ENCODE results near the gene NPDC1. TPM values are rescaled to one million over a fixed set of nuclear protein-coding genes. Genes with fewer than 3 reads are reported as not detected.

Gene NPDC1
- total RNA-seq, 1 donor from 2014 or later: 15.4 TPM

GRCh38 chr9:137056739-137057415, 10.9 kb upstream of the NPDC1 start:
- DNase-seq: peak; percentile 42

DNA sequence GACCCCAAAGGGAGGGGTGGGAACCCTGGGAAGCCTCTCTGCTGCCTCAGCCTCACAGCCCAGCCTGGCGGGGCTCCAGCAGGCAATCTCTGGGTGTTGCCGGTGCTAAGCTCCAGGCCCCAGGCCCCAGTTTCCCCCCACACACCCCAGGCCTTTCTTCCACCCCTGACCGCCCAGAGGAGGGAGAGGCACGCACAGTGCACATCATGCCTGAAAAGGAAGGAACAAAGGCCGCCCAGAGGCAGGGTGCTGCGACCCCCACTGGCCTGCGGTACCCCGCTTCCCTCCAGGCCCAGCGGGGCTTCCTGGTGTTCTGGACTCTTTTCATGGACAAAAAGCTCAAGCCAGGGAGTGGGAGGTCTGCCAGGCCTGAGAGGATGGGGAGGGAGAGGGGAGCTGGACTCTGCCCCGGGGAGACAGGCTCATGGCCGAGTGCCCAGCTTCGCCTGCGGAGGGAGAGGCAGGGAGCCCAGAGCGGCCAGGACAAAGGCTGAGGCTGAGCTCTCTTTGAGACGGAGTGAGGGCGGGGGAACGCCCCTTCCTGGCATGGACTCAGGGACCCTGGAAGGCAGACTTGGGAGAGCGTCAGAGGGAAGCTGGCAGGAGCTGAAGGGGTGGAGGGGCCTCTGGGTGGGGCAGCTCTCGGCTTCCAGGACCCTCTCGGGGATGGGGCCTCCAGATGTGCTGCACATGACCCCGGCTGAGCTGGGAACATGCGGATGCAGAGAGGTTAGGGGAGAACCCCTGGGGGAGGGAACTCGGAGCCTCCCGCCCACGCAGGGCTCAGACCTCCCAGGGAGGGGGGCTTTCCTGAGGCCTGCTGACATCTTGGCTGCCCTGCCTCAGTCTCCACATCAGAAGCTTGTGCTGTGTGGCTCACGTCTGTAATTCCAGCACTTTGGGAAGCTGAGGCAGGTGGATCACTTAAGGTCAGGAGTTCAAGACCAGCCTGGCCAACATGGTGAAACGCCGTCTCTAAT, 9.7 kb upstream of the NPDC1 start:
- DNase-seq: peak; percentile 91

DNA sequence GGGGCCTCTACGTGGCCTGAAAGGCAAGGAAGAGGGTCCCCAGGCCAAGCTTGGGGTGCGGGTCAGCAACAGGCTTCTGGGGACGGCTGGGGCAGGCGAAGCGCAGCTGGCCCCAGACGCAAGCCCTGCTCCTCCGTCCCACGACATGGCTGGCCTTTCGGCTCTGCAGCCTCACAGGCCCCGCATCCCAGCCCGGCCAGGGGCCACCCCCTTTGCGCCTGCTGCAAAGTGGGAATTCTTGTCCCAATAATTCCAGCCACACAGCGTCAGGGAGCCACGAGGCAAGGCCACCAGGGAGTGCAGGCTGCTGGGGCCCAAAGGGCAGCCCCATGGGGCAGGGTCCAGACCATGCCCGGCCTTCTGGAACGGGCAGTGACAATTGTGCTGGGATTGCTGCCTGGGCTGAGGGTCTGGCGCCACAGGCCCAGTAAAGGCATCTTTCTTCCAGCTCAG, 9.0 kb upstream of the NPDC1 start:
- DNase-seq: no peak

DNA sequence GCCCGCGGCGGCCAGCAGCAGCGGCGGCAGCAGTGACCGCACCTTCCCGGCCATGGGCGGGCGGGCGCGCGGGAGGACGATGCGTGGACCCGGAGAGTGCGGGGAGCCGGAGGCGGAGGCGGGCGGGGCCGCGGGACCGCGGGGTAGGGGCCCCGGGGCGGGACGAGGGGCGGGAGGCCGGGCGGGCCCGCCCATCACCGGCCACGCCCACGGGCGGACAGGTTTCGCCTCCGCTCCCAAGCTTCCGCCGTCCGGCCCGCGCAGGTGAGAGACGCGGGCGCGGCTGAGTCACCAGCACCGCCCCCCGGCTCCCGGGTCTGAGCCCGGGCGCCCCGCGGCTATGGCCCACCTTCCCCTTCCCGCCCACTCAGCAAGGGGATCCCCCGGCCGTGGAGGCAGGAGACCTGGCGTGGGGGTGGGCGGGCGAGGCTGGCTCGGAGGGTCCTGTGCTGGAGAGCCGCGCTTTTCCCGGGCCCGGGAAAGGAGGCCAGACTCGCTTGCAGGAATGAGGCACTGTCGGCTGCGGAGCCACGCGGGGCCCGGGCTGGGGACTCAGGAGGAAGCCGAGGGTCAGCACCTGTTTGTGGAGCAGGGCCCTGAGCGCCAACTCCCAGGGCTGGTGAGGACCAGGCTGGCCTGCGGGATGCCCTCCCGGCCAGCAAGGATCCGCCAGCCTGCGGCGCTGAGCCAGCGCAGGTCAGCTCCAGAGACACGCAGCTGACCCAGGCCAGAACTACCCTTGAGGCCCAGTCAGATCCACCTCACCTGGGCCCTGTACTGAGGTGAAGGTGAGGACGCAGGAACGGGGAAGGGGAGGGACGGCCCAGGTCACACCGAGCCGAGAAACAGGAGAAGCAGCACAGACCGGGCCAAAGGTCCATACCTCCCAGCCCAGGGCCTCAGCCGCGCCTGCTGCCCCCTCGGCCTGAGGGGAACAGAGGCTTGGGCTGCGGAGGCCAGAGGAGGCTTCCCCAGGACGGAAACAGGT, 8.3 kb upstream of the NPDC1 start, which contains the start of gene ENTPD2:
Gene ENTPD2, minus strand, starts transcription at position 118 of the 988 bp plus-strand sequence. Its CDS starts 64 bp downstream, at position 54.
- DNase-seq: no peak

GRCh38 chr9:137052998-137053943, 7.3 kb upstream of the NPDC1 start:
- DNase-seq: no peak

DNA sequence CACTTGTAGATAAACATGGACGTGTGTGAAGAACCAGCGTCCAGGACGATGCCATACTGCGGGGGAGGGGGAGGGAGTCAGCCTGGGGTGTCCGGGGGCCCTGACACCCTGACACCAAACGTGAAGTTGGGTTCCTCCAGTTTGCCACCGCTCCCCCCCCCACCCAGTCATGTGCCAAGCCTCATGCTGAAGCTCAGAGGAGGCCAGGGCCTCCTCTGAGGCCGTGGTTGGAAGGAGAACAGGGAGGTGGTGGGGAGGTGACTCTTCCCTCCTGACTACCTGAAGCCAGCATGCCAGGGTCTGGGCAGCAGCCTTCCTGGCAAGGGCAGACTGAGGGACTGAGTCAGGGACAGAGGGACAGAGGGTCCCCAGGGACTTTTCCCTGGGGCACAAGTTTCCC, 6.3 kb upstream of the NPDC1 start:
- no peak for DNase-seq

- DNase-seq: no peak
Observed at GRCh38 chr9:137051145-137051724, 5.3 kb upstream of the NPDC1 start.

DNA sequence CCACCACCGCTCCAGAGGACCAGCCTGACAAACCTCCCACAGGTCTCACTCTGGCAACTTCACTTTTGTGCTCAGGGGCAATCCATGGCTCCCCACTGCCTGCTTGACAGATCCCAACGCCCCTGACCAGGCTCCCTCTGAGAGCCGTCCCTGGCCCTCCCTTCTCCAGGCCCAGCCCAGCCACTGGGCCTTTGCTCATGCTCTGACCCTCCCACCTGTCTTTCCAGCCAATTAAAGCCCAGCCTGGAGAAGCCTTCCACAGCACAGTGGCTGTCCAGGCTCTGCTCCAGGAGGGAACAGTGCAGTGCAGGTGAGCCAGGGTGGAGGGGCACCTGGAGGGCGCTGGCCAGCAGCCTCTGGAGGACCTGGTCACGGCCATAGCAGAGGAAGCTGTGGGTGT, 4.6 kb upstream of the NPDC1 start:
- DNase-seq: no peak

- DNase-seq: no peak
Observed at GRCh38 chr9:137049544-137050449, 3.8 kb upstream of the NPDC1 start.

GRCh38 chr9:137048655-137049543, 2.9 kb upstream of the NPDC1 start:
- DNase-seq: no peak

- no peak for DNase-seq
Observed at GRCh38 chr9:137045294-137046087, 486 bp downstream of the NPDC1 start.

DNA sequence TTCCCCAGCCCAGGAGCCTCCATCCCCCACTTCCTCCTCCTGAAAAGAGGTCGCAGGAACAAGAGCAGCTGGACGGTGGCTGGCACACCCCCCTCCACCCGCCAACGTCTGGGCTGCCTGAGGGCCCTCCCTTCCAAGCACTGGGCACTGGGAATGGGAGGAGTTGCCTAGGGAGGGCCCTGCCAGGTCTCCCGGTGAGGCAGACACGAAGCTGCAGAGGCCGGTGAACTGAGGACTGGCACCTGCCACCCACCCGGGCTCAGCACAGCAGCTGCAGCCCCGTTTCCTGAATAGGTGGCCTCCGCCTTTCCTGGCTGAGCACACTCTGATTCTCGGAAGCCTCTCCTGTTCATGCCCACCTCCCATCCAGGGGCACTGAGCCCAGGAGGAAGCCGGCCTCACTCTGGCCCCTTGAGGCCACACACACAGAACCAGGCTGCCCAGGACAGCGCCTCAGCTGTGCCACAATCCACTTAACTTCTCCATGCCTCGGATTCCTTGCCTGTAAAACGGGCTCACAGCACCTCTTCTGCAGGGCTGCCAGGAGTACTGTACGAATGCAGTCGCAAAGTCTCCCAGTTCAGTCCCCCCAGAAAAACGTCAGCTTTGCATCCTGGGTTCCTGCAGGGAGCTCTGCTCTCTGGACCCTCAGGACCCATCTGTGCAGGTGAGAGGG, 1.3 kb downstream of the NPDC1 start:
- DNase-seq: no peak

DNA sequence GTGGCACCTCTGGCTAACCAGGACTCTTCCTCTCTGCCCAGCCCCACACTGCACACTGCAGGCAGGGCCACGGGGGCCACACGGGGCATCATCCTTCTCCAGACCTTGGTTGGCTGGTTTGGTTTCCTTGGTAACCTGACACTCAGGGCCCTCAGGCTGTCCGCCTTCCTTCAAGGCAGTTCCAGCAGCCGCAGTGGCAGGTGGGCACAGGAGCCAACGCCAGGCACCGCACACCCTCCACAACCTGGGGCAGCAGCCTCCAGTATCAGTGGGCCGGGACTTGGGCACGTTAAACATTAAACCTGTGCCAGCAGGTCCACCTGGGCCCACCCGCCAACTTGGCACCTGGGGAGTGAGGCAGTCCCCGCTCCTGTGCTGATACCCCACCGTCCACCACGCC, 1.9 kb downstream of the NPDC1 start:
- DNase-seq: no peak

DNA sequence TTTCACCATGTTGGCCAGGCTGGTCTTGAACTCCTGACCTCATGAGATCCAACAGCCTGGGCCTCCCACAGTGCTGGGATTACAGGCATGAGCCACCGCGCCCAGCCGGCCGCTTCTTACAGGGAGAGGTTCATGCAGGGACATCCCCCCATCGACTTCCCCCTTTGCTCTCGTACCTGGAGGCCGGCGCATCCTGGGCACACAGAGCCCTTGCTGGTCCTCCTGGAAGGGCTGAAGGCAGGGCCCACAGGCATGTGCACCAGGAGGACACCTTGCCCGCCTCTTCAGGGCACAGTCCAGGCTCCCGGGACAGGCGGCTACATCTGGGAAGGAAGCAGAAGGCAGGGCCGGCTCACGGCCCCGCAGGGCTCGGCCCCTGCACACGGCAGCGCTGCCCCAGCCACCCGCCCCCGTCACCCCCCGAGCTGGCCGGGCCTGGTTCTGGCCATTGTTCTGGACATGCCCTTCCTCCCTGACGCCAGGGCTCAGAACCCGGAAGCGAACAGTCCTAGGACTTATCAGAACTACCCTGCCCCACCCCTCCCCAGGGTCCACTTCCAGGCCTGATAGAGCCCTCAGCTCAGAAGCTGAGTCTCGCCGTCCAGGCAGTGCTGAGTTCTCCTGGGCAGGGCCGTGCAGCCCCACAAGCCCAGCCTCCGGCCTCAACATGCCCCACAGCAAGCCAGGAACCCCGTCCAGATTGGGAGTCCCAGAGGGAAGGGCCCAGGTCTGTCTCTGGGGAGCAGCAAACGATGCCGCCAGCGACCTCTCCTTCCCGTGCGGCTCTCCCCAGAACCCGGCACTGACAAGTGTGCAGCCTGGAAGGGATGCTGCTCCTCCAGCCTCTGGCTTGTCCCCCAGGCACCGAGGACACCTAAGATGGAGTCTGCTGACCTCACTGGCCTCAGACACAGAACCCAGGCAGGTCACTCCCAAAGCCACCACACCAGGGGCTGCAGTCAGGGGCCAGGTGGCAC, 2.9 kb downstream of the NPDC1 start:
- DNase-seq: no peak

GRCh38 chr9:137041124-137041523, 4.9 kb downstream of the NPDC1 start:
- DNase-seq: no peak

Measured in skin of body (tissue), 2 donors.